ENCODE data around the gene DTNA.

Gene DTNA

GRCh38 chr18:34928088-34928753 lies 218.1 kb downstream of the DTNA start:
- DNase-seq = peak; percentile 34
- Histone ChIP-seq H3K9me3 (ENCODE audit: control insufficient read depth, low read length) (no peaks in the 10 kb centered on the region), H2AFZ (ENCODE audit: low read depth, low read length) (no peak overlapping the region), H3K4ac (ENCODE audit: low read depth in 1 of 2, low read length in 2 of 2) (peak overlapping the region in 1 of 2 experiments; percentile 69), H3K27me3 (ENCODE audit: control insufficient read depth in 1 of 2, insufficient read depth in 1 of 2, low read length in 2 of 2) (no peaks in the 10 kb centered on the region), H3K27ac (ENCODE audit: low read length, poor library complexity, severe bottlenecking) (no peak overlapping the region), H3K23ac (ENCODE audit: low read length in 2 of 2) (no peak overlapping the region), H4K8ac (ENCODE audit: low read length) (peak overlapping the region; percentile 78), H2BK12ac (ENCODE audit: low read length in 2 of 2) (peak overlapping the region; percentile 91 to 99), H3K4me3 (ENCODE audit: insufficient read depth in 1 of 2, low read depth in 1 of 2, low read length in 2 of 2) (no peak overlapping the region), H3K9ac (ENCODE audit: low read length) (no peak overlapping the region), H2BK5ac (ENCODE audit: low read depth, low read length, poor library complexity, severe bottlenecking) (no peak overlapping the region), H3K14ac (ENCODE audit: low read length in 2 of 2) (no peak overlapping the region), H4K91ac (ENCODE audit: low read length) (peak overlapping the region; percentile 70), H2AK5ac (ENCODE audit: low read length, severe bottlenecking) (peak overlapping the region; percentile 35), H3K4me2 (ENCODE audit: low read length, poor library complexity, severe bottlenecking) (no peak overlapping the region), H3K36me3 (ENCODE audit: control insufficient read depth in 1 of 2, insufficient read depth in 2 of 2, low read depth in 1 of 2, low read length in 2 of 2) (no peaks in the 10 kb centered on the region), H3K18ac (ENCODE audit: low read depth in 1 of 2, low read length in 2 of 2) (peak overlapping the region; percentile 82 to 85), H3K79me1 (replicated peaks; ENCODE audit: low read length, poor library complexity, severe bottlenecking) (no peaks in the 10 kb centered on the region), H3K4me1 (ENCODE audit: control insufficient read depth, insufficient read depth, low read depth, low read length) (peaks cover 2% of the 10 kb centered on the region), H2BK120ac (ENCODE audit: low read depth, low read length) (peak overlapping the region; percentile 73), H2BK15ac (ENCODE audit: low read depth, poor library complexity, severe bottlenecking) (no peak overlapping the region)
- WGBS = 57% methylated on average over 6 of the region's 7 CpGs

- Histone ChIP-seq H3K23ac (ENCODE audit: low read length in 2 of 2) (no peak overlapping the region), H2BK5ac (ENCODE audit: low read depth, low read length, poor library complexity, severe bottlenecking) (no peak overlapping the region), H2BK15ac (ENCODE audit: low read depth, poor library complexity, severe bottlenecking) (no peak overlapping the region), H3K4me2 (ENCODE audit: low read length, poor library complexity, severe bottlenecking) (no peak overlapping the region), H2BK12ac (ENCODE audit: low read length in 2 of 2) (no peak overlapping the region), H3K9me3 (ENCODE audit: control insufficient read depth, low read length) (no peaks in the 10 kb centered on the region), H3K36me3 (ENCODE audit: control insufficient read depth in 1 of 2, insufficient read depth in 2 of 2, low read depth in 1 of 2, low read length in 2 of 2) (no peaks in the 10 kb centered on the region), H3K14ac (ENCODE audit: low read length in 2 of 2) (no peak overlapping the region), H3K4me3 (ENCODE audit: insufficient read depth in 1 of 2, low read depth in 1 of 2, low read length in 2 of 2) (no peak overlapping the region), H3K27me3 (ENCODE audit: control insufficient read depth in 1 of 2, insufficient read depth in 1 of 2, low read length in 2 of 2) (no peaks in the 10 kb centered on the region), H2BK120ac (ENCODE audit: low read depth, low read length) (no peak overlapping the region), H3K79me1 (replicated peaks; ENCODE audit: low read length, poor library complexity, severe bottlenecking) (no peaks in the 10 kb centered on the region), H3K18ac (ENCODE audit: low read depth in 1 of 2, low read length in 2 of 2) (peak overlapping the region in 1 of 2 experiments; percentile 85), H3K4me1 (ENCODE audit: control insufficient read depth, insufficient read depth, low read depth, low read length) (peaks cover 2% of the 10 kb centered on the region), H3K27ac (ENCODE audit: low read length, poor library complexity, severe bottlenecking) (peak overlapping the region; percentile 72), H3K9ac (ENCODE audit: low read length) (no peak overlapping the region), H2AFZ (ENCODE audit: low read depth, low read length) (no peak overlapping the region), H3K4ac (ENCODE audit: low read depth in 1 of 2, low read length in 2 of 2) (no peak overlapping the region), H4K91ac (ENCODE audit: low read length) (no peak overlapping the region), H4K8ac (ENCODE audit: low read length) (no peak overlapping the region), H2AK5ac (ENCODE audit: low read length, severe bottlenecking) (no peak overlapping the region)
- WGBS = 0% methylated on average over 1 of the region's 1 CpG
- no peak for DNase-seq
These were observed 218.7 kb downstream of the DTNA start for GRCh38 chr18:34928754-34929335.

- Histone ChIP-seq H3K4me2 (ENCODE audit: low read length, poor library complexity, severe bottlenecking) (no peak overlapping the region), H3K14ac (ENCODE audit: low read length in 2 of 2) (no peak overlapping the region), H3K4ac (ENCODE audit: low read depth in 1 of 2, low read length in 2 of 2) (no peak overlapping the region), H3K27ac (ENCODE audit: low read length, poor library complexity, severe bottlenecking) (peak overlapping the region; percentile 72), H2AK5ac (ENCODE audit: low read length, severe bottlenecking) (no peak overlapping the region), H3K9ac (ENCODE audit: low read length) (no peak overlapping the region), H2BK5ac (ENCODE audit: low read depth, low read length, poor library complexity, severe bottlenecking) (no peak overlapping the region), H3K4me3 (ENCODE audit: insufficient read depth in 1 of 2, low read depth in 1 of 2, low read length in 2 of 2) (no peak overlapping the region), H4K8ac (ENCODE audit: low read length) (no peak overlapping the region), H2BK12ac (ENCODE audit: low read length in 2 of 2) (no peak overlapping the region), H3K4me1 (ENCODE audit: control insufficient read depth, insufficient read depth, low read depth, low read length) (peaks cover 2% of the 10 kb centered on the region), H2AFZ (ENCODE audit: low read depth, low read length) (no peak overlapping the region), H2BK15ac (ENCODE audit: low read depth, poor library complexity, severe bottlenecking) (no peak overlapping the region), H3K23ac (ENCODE audit: low read length in 2 of 2) (no peak overlapping the region), H3K36me3 (ENCODE audit: control insufficient read depth in 1 of 2, insufficient read depth in 2 of 2, low read depth in 1 of 2, low read length in 2 of 2) (no peaks in the 10 kb centered on the region), H3K79me1 (replicated peaks; ENCODE audit: low read length, poor library complexity, severe bottlenecking) (no peaks in the 10 kb centered on the region), H3K9me3 (ENCODE audit: control insufficient read depth, low read length) (no peaks in the 10 kb centered on the region), H3K18ac (ENCODE audit: low read depth in 1 of 2, low read length in 2 of 2) (no peak overlapping the region), H3K27me3 (ENCODE audit: control insufficient read depth in 1 of 2, insufficient read depth in 1 of 2, low read length in 2 of 2) (no peaks in the 10 kb centered on the region), H4K91ac (ENCODE audit: low read length) (no peak overlapping the region), H2BK120ac (ENCODE audit: low read depth, low read length) (no peak overlapping the region)
- peak; percentile 90 for DNase-seq
- WGBS = 0% methylated on average over 2 of the region's 2 CpGs
These were observed 219.3 kb downstream of the DTNA start for GRCh38 chr18:34929336-34929780.

DNA sequence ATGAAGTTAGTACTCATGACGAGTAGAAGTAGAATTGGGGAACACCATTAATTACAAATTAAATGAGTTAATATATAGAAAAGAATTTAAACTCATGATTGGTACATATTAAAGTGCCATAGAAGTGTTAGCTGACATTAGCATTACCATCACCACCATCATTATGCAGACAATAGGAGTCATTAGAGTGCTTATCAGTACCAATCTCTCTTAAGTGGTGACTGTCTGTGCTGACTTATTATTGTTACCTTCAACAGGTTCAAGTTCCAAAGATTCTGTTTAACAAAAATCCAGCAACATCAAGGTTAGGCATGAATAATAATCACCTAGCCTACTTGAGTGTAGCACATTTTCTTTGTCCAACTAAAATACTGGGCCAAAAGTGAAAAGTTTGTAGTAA lies 222.3 kb downstream of the DTNA start:
- no peaks in the 10 kb centered on the region for H3K79me1 ChIP-seq (replicated peaks; ENCODE audit: low read length, poor library complexity, severe bottlenecking)
- no peak overlapping the region for H3K4me3 ChIP-seq (ENCODE audit: insufficient read depth in 1 of 2, low read depth in 1 of 2, low read length in 2 of 2)
- no peak overlapping the region for H2BK120ac ChIP-seq (ENCODE audit: low read depth, low read length)
- no peak overlapping the region for H3K27ac ChIP-seq (ENCODE audit: low read length, poor library complexity, severe bottlenecking)
- no peak overlapping the region for H3K18ac ChIP-seq (ENCODE audit: low read depth in 1 of 2, low read length in 2 of 2)
- no peaks in the 10 kb centered on the region for H3K27me3 ChIP-seq (ENCODE audit: control insufficient read depth in 1 of 2, insufficient read depth in 1 of 2, low read length in 2 of 2)
- no peaks in the 10 kb centered on the region for H3K9me3 ChIP-seq (ENCODE audit: control insufficient read depth, low read length)
- no peak for DNase-seq
- no peak overlapping the region for H2AFZ ChIP-seq (ENCODE audit: low read depth, low read length)
- no CpG with 5 or more reads among the region's 1 CpG for WGBS
- H2BK5ac ChIP-seq (ENCODE audit: low read depth, low read length, poor library complexity, severe bottlenecking) = no peak overlapping the region
- no peak overlapping the region for H4K91ac ChIP-seq (ENCODE audit: low read length)
- no peak overlapping the region for H2BK15ac ChIP-seq (ENCODE audit: low read depth, poor library complexity, severe bottlenecking)
- peaks cover 2% of the 10 kb centered on the region for H3K4me1 ChIP-seq (ENCODE audit: control insufficient read depth, insufficient read depth, low read depth, low read length)
- no peak overlapping the region for H2BK12ac ChIP-seq (ENCODE audit: low read length in 2 of 2)
- H4K8ac ChIP-seq (ENCODE audit: low read length) = no peak overlapping the region
- H3K4me2 ChIP-seq (ENCODE audit: low read length, poor library complexity, severe bottlenecking) = no peak overlapping the region
- H3K9ac ChIP-seq (ENCODE audit: low read length) = no peak overlapping the region
- H2AK5ac ChIP-seq (ENCODE audit: low read length, severe bottlenecking) = no peak overlapping the region
- H3K4ac ChIP-seq (ENCODE audit: low read depth in 1 of 2, low read length in 2 of 2) = no peak overlapping the region
- H3K23ac ChIP-seq (ENCODE audit: low read length in 2 of 2) = no peak overlapping the region
- H3K14ac ChIP-seq (ENCODE audit: low read length in 2 of 2) = no peak overlapping the region
- H3K36me3 ChIP-seq (ENCODE audit: control insufficient read depth in 1 of 2, insufficient read depth in 2 of 2, low read depth in 1 of 2, low read length in 2 of 2) = no peaks in the 10 kb centered on the region
